K562 (cell line): ENCODE measurements around the gene ZNF563.

Experiments used
- ADNP ChIP-seq: fragments of 200-800 bp; sonication (Bioruptor generic); IDR thresholded peaks from 2 replicates; pipeline ENCODE4 v1.6.1; 2016; ENCODE audit warnings: missing genetic modification characterization, missing compliant biosample characterization
- MAFK ChIP-seq: IDR thresholded peaks from 2 replicates; pipeline ENCODE4 v1.6.1; 2011; ENCODE audit warnings: low read length, improper control_type of control experiment
- RREB1 ChIP-seq: fragments of 250-450 bp; sonication (Bioruptor Pico); IDR thresholded peaks from 2 replicates; pipeline ENCODE4 v1.4.0; 2020
- U2AF1 ChIP-seq: fragments of 200-400 bp; formaldehyde crosslinking; optimal IDR thresholded peaks from 2 replicates; pipeline ENCODE3; 2017; ENCODE audit warnings: mild to moderate bottlenecking, low read depth, low read length, moderate library complexity
- ZBTB33 ChIP-seq: sonication (generic); formaldehyde crosslinking; IDR thresholded peaks from 2 replicates; pipeline ENCODE4 v1.8.1; 2023; ENCODE audit warnings: mild to moderate bottlenecking, missing genetic modification reagents

- no peak for TF ChIP-seq ADNP
- no peak for TF ChIP-seq U2AF1
- TF ChIP-seq MAFK = no peak
- TF ChIP-seq ZBTB33 = no peak
- TF ChIP-seq RREB1 = no peak
Observed at GRCh38 chr19:12325690-12326089, 7.7 kb downstream of the ZNF563 start.
